T-helper 22 cell (primary cell): ENCODE results near the gene COP1.
"Not testable (repeated sequence)": the region's sequence is repeated elsewhere in the genome, so short reads cannot be mapped to it uniquely, and the experiment has no call there.

Experiments used
- DNase-seq: peaks from one replicate; pipeline ENCODE4 v3.0.0-alpha.2; 2020; ENCODE audit warnings: low read depth

The COP1 gene

DNA sequence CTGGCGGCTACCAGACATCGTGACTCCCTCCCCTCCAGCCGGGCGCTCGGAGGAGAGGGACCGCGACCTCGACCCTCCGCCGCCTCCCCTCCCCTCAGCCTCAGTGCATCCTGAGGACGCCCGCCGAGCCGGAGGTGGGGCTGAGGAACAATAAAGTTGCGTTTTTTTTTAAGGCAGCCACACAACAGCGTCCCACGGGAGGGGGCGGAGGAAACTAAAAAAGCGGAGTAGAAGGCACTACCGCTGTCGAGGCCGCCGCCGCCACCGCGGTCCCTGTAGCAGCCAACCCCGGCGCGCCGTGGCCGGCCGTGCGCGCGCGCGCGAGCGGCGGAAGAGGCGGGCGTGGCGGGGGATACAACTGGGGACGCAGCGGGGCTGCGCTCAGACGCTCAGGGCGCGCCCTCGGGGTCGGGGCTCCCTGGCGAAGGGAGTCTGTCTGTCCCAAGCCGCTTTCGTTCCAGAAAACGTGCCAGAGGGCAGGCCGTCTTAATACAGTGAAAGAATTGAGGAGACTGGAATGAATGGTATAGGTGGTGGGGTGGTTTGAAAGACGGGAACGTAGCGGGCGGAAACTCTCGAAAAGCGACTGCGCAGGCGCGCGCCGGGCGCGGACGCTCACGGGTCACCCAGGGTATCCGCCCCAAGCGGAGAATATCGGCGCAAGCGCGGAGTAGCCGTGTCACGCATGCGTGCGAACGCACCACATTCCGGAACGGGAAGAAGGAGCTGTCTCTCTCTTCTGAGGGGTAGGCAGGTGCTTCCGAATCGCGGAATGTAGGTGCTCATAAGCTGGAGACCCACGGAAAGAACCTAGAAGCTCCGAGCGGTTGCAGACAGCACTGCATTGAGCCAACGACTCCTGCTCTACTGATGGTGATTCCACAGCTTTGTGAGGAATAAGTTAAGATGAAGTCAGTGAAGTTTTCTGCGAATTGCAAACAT lies at the start of gene COP1:
COP1 (minus strand) TSS at position 326 of the 942 bp plus-strand sequence; CDS start at position 18, 308 bp downstream.
- DNase-seq, result peak; percentile 95

DNA sequence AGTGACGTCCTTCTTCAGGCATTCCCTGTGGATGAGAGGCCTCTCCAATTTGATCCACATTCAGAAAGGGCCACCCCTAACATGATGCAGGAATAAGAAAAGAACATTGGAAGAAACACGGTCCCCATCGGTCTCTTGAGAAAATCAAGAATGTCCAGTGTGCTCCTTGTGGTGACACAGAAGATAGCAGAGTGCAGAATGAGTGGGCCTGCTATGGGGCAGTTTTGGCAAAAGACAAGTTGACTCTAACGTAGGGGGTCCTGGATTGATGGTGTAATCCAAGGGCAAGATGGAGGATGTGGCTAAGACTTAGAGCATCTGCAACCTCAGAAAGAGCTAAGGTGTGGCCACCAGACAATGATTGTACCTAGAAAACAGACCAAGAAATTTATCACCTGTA lies 45.1 kb upstream of the COP1 start:
- DNase-seq, result no peak

DNA sequence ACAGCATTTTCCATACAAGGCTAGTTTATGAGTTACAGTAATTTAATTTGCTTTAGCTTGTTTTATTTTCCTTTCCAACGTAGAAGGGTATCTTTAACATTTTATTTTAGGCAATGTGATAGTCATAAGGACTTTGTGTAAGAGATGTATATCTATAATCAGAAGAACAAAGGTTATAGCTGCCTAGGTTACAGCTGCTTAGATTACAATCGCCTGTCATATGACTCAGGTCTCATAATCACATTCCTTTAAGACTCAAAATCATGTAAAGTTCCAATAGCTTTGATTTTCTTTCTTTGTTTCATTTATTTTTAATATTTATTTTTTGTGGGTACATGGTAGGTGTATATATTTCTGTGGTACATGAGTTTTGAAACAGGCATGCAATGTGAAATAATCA lies 37.8 kb upstream of the COP1 start:
- DNase-seq, result no peak

DNA sequence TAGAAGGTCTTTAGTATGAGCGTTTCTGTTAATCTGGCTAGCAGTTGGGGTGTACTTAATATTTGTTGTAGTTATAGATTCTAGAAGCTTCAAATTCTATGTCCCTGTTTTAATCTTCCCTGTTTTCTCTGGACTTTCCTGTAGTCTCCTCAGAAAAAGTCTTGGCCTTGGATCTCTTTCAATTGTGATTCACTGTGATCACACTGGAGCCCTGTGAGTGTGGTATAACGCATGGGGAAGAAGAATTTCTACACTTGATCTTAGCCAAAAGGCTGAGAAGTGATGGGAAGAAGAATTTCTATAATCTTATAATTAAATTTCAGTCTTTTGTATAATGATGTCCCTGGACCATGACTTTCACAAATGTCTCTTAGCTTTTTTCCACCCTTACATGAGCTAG lies 36.7 kb upstream of the COP1 start:
- no peak for DNase-seq

DNA sequence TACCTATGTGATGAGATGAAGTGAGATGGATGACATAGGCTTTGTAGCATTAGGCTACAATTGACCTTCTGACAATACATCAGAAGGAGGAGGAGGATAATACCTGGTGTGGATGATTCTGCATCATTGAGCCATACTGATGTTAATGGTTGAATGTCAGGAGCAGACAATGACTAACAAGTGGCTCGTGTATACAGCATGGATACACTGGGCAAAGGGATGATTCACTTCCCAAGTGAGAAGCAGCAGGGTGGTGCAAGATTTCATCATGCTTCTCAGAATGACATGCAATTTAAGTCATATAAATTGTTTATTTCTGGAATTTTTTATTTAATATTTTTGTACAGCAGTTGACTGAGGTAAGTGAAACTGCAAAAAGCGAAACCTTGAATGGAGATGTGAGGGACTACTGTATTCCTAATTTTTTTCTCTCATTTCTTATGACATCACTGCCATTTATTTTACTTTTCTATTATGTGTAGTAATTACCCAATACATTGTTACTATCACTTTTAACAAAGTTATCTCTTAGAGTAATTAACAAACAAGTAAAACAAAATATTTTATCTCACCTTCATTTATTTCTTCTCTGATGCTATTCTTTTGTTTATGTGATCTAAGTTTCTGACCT lies 34.4 kb upstream of the COP1 start:
- DNase-seq, result no peak

DNA sequence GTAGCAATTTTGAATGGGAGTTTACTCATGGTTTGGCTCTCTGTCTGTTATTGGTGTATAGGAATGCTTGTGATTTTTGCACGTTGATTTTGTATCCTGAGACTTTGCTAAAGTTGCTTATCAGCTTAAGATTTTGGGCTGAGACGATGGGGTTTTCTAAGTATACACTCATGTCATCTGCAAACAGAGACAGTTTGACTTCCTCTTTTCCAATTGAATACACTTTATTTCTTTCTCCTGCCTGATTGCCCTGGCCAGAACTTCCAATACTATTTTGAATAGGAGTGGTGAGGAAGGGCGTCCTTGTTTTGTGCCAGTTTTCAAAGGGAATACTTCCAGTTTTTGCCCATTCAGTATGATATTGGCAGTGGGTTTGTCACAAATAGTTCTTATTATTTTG lies 26.6 kb upstream of the COP1 start:
- not testable (repeated sequence) for DNase-seq

DNA sequence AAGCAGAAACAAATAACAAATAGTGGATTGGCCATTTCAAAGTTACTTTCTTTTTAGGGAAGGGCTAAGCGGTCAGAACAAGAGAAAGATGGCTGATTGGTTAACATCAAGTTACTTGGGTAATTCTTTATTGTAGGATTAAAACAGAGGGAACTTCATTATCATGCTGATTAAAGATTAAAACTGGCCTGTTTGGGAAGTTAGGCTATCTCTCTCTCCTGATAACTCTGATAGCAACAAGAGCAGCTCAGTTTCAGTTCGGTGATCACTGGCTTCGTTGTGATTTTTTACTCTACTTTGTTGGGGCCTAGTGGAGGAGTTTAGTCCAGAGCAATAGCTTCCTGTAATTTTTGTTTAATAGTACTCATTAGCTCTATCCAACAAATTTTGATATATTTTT lies 20.5 kb upstream of the COP1 start:
- DNase-seq, result no peak

DNA sequence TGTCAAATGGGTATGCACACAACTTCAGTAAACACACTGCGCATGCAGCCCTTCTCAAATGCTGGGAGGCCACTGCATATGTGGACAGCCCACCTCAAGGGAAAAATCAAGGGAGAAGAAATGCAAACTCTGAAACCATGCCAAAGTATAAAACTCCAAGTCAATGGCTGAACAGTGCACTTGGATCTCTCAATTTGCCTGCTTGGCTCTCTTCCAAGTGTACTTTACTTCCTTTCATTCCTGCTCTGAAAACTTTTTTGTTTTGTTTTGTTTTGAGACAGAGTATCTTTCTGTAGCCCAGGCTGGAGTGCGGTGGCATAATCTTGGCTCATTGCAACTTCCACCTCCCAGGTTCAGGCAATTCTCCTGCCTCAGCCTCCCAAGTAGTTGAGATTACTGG lies 18.8 kb upstream of the COP1 start:
- no peak for DNase-seq

DNA sequence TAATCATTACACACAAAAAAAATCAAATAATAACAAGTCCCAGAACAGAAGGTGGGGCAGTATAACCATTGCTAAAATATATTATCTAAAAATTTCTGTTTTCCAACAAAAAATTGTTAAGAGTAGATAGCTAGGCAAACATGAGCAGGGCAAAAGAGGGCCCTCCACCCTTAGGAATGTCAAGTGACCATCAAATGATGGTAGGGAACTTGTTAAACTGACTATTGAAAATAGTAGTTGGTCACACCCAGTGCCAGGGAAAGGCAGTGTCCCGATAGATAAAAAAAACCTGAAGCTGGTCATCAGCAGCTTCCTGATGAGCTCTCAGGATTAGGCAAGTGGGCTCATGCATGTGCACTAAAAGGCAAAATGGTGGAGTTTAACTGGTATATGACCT lies 18.4 kb upstream of the COP1 start:
- DNase-seq, result no peak

DNA sequence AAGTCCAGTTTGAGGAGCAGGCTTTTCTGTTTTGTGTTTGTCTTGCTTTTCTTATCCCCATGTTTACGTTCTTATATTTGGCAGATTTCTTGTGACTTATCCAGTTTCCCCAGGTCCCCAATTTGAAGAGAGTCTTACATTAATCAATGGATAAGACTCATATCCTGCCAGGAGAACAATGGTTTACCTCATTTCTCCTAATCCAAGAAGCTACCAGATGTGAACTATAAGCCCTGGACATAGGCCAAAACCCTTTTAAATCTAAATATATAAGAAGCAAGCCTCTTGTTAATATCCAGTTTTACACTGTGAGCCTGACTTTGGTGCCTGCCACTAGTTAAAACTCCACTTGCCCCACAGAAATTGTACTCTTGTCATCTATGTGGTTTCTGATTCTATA lies 15.1 kb upstream of the COP1 start:
- DNase-seq, result no peak

DNA sequence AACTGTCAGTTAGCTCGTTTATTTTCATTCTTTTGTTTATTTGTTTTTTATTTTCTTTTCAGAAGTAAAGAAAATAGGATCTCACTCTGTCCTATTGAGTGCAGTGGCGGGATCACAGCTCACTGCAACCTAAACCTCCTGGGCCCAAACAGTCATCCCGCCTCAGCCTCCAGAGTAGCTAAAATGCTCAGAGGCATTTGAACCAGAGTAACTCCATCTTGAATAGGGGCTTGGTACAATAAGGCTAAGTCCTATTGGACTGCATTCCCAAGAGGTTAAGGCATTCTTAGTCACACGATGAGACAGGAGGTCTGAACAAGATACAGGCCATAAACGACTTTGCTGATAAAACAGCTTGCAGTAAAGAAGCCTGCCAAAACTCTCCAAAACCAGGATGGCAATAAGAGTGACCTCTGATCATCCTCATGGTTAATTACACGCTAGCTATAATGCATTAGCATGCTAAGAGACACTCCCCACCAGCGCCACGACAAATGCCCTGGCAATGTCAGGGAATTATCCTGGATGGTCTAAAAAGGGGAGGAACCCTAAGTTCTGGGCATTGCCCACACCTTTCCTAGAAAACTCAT lies 13.1 kb upstream of the COP1 start:
- DNase-seq, result no peak

DNA sequence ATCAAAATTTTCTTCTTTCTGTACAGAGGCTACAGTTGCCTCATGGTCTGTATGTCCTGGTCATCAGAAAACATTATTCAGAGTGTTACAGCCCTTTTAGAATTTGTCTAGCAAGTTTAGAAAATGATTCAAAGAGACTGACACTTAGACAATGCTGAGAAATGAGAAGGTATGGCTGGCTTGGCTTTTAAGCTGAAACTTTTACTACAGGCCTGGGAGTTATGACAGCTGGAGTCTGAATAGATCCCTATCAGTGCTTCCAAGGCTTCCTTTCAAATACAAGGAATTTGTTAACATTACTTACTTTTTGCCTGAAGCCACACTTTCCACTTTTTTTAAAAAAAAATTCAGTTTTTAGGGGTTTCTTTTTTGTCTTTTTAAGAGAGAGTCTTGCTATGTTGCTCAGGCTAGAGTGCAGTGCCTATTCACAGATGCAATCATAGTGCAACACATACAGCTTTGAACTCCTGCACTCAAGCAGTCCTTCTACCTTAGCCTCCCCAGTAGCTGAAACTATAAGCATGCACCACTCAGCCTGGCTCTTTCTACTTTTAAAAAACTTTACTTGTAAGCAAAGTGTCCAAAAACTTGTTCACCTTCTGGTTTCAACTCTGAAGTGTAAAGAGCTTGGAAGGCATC lies 10.5 kb upstream of the COP1 start:
- no peak for DNase-seq

DNA sequence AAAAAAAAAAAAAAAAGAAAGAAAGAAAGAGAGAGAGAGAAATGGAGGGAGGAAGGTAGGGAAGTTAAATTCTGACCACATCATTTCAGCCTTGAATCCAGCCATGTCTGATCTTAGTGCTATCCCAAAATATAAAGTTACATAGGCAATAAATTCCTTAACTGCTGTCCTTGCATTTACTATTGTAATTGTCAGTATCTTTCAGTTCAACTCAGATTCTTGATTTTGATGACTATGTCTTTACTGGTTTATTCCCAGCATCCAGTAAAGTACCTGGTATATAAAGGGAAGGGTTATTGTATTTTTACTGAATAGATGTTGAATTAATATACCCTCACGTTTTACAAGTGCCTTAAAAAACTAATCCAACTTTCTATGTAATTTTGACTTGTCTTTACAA lies 8.9 kb upstream of the COP1 start:
- no peak for DNase-seq

DNA sequence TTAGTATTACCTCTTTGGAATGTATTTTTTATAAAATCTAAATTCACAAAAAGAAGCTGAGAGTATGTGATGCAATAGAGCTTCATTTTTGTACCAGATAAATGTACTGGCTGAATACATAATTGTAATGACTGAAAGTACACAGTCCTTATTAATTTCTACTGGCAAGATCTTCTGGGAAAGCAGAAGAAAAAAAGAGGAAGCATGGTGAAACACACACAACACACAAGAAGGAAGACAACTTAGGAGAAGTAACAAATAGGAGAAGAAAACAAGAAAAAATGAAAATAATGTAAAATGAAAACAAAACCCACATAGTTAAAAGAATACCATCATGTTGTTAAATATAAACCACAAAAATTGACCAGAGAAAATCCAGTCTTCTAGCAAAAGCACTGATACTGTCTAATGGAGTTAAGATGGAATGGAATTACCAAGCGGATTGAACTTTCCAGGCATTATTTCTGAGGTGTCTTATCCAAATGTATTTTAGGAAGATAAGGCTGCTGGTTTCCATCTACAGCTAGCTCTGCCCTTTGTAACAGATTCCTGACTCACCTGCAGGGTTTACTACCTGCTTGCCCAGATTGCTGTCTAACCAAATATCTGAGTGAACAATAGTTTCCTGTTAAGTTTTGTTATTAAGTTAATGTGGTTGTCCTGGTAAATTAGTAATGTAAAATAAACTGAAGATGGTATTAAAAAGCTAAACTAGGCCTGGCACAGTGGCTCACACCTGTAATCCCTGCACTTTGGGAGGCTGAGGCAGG lies 4.5 kb upstream of the COP1 start:
- no peak for DNase-seq

DNA sequence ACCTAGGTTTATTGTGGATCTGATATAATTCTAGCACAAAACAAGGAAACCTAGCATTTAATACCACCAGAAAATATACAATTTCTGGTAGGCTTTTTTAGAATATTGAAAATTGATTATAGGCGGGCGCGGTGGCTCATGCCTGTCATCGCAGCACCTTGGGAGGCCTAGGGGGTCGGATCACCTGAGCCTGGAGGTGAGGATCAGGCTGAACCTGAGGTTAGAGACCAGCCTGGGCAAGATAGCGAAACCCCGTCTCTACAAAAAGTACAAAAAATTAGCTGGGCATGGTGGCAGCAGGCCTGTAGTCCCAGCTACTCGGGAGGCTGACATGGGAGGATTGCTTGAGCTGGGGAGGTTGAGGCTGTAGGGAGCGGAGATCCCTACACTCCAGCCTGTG lies 948 bp upstream of the COP1 start:
- DNase-seq, result no peak

DNA sequence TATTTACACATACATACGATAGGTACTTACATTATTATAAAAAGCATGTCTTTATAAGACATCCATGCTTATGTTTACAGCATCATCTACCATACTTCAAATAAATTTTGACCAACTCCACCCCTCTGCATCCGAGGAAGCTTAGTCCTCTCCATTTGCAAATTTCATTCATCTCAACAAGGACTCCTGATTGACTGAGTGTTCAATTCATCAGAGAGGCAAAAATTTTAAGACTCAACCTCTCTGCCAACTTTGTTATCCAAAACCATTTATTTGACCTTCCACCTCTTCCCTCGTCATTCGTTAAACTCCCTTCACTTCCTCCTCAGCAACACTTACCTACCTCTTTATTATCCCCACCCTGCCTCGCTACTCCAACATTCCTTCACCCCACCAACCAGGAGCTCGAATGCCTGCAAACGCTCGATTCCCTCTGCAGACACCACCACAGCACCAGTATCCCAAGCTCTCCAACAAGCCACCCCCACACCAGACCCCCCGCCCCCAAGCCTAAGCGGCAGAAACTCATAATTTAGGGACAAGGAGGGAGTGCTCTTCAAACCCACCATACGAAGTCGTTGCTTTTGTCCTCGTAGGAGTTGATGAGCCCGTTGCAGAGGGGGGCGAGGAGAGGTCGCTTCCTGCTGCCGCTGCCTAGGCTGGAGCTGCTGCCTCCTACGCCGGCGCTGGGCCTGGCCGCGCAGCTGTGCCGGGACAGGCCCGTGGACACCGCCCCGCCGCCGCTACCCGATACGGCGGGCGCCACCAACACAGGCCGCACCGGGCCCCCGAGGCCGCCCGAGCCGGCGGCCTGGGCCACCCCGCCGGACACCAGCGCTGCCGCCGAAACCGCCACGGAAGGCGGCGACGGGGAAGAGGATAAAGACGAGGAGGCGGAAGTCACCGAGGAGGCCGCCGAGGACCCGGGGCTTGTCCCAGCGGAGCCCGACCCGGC lies 803 bp downstream of the COP1 start:
- DNase-seq, result no peak

DNA sequence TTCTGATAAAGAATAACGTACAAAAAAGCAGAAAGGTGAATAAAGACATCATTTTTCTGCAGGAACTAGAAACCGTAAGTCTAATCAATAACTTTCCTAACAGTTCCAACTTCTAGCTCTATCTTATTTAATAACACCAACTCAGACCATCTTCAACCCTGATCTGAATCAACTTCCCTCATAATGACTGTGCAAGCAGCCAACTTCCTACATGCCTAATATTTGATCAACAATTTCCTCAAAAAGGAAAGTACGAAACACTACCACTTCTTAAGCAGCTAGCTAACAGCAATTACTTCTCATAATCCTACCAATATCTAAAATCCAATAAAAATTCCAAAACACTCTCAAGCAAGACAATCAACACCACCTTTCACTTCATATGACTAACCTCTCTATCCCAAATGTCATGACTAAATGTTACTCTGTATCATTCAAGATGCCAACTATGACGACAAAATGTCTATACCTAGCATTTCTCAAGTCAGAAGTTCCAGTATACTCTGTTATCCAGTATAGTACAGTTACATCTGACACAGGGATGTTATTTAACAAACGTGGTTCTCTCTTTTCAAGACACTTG lies 1.7 kb downstream of the COP1 start:
- no peak for DNase-seq

DNA sequence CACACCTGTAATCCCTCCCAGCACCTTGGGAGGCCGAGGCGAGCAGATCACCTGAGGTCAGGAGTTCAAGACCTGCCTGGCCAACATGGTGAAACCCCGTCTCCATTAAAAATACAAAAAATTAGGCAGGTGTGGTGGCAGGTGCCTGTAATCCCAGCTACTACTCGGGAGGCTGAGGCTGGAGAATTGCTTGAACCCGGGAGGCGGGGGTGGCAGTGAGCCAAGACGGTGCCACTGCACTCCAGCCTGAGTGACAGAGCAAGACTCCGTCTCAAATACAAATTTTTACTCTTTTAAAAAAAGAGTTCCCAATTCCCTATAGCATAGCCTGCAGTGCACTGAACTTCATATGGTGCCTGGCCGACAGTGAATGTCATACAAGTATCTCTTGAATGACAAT lies 2.4 kb downstream of the COP1 start:
- not testable (repeated sequence) for DNase-seq

DNA sequence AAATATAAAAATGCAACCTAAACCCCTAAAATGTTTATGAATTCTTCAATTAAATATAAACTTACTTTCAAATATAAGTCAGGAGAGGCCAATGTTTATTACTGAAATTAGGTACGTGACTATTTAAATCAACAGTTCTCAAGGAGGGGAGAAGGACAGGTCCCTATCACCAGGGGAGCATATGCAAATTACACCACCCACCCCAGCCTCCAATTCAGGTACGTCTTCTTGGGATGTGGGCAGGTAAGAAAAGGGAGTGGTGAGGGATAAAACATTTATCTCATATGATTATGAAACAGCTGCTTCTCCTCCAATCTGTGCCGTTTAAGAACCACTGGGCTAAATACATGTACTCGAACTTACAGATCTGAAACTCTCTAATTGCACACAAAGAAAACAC lies 3.4 kb downstream of the COP1 start:
- no peak for DNase-seq

DNA sequence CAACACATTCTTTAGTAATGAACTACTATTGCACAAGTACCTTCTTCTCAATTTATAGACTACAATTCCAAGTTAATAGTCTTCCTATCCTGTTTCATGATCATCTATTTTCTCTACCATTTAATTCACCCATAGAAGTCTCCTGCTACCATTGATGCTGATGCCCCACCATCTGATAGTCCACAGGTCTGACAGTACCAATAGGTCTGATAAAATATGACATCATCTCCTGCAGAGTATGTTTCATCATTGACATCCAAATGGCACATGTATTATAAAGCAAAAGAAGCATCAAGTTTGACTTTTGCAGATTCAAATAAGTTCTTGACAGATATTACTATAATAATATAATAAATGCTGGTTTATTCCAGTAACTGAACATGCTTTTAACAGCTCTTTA lies 5.5 kb downstream of the COP1 start:
- no peak for DNase-seq
